Fibroblast of skin of right quadriceps (primary cell): Measurements from ENCODE around the gene PPFIA1.
"Not testable (repeated sequence)": the region's sequence is repeated elsewhere in the genome, so short reads cannot be mapped to it uniquely, and the experiment has no call there.

Experiments used
- DNase-seq: peaks from one replicate; pipeline ENCODE4 v3.0.0-alpha.2; 2013

The PPFIA1 gene

DNA sequence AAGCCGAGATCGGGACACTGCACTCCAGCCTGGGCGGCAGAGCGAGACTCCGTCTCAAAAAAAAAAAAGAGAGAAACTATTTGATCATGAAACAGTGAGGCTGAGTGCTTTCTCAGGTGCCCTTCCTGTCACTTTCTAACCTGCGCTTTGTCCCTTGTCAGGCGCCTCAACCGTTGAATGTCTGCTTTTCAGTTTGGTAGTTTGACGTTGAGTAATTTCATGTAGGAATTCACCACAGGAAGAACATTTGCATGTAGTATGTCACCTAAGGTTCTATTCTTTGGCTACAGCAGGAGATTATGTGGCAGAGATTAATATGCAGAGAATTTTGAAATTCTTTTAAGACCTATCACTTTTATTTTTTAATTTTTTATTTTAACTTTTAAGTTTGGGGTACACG lies 57.2 kb downstream of the PPFIA1 start:
- DNase-seq: no peak

DNA sequence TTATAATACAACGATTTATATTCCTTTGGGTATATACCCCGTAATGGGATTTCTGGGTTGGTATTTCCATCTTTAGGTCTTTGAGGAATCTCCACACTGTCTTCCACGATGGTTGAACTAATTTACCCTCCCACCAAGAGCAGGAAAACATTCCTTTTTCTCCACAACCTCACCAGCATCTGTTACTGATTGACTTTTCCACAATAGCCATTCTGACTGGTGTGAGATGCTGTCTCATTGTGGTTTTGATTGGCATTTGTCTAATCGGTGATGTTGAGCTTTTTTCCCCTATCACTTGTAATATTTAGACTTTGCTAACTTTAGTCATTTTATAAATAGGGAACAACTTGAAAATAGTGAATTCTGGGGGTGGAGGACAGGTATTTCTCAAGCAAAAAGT lies 58.1 kb downstream of the PPFIA1 start:
- peak; percentile 17 for DNase-seq

DNA sequence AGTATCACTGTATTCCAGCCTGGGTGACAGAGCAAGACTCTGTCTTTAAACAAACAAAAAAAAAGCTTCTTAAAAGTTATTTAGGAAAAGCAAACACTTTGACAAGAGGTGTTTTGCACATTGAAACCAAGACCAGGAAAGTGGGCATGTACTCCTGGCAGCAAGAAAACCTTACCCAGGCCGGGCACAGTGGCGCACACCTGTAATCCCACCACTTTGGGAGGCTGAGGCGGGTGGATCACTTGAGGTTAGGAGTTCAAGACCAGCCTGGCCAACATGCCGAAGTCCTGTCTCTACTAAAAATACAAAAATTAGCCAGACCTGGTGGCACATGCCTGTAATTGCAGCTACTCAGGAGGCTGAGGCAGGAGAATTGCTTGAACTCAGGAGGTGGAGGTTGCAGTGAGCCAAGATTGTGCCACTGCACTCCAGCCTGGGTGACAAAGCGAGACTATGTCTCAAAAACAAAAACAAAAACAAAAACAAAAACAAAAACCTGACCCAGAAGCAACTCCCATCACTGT lies 60.9 kb downstream of the PPFIA1 start:
- DNase-seq: not testable (repeated sequence)

DNA sequence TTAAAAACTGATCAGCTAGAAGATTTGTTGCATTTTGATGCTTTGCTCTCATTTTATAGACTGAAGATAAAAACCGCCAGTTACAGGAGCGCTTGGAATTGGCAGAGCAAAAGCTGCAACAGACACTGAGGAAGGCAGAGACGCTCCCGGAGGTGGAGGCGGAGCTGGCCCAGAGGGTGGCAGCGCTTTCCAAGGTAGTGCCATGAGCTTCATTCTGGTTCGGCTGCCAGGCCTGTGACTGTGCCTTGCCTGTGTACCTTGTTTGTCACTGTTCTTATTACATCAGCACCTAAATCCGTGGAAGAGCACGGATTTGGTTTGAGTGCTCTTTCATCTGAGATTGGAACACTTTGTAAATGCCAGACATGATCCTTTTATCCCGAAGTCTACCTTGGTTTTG lies 61.4 kb downstream of the PPFIA1 start:
- no peak for DNase-seq

DNA sequence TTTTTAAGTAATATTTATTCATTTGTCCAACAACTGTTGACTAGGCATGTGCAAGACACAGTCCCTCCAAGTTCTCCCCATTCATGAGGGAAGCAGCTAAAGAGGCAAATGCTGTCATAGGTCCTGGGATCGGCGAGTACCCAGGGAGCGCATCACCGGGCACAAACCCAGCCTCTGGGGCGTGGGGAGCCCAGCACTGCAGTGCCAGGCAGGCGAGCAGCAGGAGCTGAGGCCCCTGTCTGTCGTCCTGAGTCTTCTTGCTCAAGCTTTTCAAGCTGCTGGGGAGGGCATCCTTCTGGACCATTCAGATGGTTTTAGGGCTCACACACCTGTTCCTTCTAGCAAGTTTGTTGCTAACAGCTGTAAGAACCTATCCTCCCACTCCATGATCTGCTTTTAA lies 62.1 kb downstream of the PPFIA1 start:
- no peak for DNase-seq

DNA sequence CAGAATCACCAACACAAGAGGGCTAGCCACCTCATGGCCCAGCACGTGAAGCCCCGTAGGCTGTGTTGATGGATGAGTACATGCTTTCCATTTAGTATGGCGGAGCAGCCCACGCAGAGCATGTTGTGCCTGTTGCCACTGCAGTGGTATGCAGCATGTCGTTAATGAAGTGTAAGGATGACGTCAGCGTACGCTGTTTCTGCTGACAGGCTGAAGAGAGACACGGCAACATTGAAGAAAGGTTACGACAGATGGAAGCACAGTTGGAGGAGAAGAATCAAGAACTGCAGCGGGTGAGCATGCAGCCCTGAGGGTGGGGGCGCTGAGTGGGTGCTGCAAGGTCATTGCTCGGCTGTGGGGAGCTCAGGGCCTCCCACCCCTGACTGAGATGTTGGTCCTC lies 62.8 kb downstream of the PPFIA1 start:
- peak; percentile 10 for DNase-seq

DNA sequence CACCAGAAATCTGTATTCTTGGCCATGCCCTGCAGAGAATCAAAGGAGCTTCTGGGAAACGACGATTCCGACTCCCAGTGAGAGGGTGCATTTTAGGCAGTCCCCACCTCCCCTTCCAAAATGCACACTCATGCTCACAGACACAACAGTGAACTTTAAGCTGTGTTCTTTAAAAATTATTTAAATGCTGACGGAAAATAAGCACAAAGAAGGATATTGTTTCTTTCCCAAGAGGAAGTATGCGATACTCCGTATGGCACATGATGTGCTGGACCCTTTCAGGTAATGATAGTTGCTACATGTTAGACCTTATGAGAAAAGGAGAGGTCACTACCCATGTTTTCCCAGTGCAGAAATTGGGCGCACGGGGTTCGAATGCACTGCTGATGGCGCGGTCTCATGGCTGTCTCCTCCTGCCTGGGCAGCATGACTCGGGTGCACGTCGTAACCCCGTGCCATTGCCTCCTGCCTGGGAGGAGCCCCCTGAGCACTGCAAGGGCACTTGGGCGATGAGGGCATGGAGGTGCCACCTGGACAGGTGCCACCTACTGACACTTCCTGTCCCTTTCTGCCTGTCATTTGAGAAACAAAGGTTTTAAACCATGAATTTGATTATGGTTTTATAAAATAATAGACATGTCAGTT lies 64.0 kb downstream of the PPFIA1 start:
- no peak for DNase-seq

DNA sequence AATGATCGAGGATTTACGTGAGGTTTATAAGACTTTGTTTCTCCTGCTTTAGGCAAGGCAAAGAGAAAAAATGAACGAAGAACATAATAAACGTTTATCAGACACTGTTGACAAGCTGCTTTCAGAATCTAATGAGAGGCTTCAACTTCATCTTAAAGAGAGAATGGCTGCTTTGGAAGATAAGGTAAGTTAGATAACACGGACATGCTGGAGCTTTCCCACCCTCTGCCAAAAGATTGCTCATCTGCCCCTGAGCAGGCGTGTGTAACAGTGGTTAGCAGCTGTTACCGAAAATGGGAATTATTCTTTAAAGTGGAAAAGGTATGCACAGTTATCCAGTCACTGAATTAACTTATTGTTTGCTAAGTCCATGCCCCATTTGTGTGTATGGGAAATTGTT lies 65.0 kb downstream of the PPFIA1 start:
- no peak for DNase-seq

DNA sequence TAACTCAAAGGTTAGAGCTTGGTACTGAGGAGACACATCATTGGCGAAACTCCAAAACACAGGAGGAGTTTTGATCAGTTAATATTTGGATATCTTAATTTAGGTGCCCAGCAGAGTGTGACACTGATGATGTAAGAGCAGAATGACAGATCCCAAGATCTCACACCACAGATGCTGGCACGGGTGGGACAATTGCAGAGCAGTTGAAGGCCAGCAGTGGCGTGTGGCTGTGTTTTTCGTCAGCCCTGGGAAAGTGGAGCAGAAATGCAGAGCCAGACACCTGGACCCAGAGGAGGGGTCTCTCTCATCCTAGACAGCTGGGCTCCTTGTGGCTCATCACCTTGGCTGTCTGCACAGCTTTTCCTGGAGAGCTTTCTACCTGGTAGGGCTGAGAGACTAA lies 68.1 kb downstream of the PPFIA1 start:
- no peak for DNase-seq

DNA sequence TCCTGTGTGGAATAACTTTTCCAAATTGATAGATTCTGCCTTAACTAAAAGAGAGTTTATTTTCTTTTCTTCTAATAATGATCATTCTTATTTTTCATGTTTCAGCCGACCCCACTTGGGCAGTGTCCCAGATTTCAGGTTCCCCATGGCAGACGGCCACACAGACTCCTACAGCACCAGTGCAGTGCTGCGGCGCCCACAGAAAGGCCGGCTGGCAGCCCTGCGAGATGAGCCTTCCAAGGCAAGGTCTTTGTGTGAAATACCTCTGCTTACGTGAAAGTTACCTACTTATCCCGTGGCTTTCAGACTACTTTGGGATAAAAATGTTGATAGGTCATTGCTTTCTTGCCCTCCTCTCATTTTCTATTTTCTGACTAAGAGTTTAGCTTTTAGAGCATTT lies 68.6 kb downstream of the PPFIA1 start:
- no peak for DNase-seq

DNA sequence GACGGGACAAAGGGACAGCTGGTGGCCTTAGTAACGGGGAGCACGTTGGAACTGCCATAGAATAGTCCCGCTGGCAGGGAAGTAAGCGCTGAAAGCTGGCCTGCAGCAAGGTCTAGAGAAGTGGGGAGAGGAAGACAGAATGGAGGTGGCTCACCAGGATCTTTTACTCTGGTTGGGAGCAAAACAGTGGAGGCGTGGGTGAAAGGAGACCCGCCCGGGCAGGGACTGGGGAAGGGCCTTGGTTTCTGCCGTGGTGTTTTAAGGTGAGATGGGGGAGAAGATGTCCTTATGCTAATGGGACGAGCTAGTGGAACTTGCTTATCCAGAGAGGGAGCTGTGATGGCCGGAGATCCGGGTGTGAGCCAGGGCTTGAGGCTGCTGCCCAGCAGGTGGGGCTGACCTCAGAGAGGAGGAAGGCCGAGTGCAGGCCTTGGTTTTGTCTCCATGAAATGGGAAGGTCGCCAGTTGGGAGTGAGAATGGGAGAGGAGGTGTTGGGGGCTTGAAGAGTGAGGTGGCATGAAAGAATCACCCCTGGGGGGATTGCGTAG lies 71.5 kb downstream of the PPFIA1 start:
- DNase-seq: no peak

DNA sequence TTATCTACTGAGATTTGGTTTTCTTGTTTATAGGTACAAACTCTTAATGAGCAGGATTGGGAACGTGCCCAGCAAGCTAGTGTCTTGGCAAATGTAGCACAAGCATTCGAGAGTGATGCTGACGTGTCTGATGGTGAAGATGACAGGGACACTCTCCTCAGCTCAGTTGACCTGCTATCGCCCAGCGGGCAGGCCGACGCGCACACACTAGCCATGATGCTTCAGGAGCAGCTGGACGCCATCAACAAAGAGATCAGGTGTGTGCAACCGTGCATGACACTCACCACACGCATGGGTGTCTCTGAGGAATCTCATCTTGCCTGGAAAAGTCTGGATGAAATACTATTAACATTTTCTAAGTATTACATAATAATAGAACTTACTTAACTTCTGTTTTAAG lies 73.1 kb downstream of the PPFIA1 start:
- no peak for DNase-seq

DNA sequence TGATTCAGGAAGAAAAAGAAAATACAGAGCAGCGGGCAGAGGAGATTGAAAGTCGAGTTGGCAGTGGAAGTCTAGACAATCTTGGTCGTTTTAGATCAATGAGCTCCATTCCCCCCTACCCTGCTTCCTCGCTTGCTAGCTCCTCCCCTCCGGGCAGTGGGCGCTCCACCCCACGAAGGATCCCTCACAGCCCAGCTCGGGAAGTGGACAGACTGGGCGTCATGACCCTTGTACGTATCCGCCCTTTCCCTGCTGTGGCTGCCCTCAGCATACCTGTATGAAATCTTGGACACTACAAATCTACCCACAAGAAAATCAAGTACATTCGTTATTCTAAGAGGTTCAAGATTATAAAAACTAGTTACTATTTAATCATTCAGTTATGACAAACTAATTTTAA lies 77.7 kb downstream of the PPFIA1 start:
- DNase-seq: no peak

DNA sequence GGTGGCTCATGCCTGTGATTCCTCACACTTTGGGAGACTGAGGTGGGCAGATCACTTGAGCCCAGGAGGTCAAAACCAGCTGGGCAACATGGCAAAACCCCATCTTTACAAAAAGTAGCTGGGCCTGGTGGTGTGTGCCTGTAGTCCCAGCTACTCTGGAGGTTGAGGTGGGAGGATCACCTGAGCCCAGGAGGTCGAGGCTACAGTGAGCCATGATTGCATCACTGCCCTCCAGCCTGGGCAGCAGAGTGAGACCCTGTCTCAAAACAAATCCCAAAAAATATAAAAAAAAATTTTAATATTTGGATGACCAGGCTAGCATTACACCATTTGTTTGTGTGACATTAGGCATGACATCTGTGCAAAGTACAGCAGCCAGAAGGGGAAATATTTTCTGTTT lies 78.1 kb downstream of the PPFIA1 start:
- DNase-seq: no peak

DNA sequence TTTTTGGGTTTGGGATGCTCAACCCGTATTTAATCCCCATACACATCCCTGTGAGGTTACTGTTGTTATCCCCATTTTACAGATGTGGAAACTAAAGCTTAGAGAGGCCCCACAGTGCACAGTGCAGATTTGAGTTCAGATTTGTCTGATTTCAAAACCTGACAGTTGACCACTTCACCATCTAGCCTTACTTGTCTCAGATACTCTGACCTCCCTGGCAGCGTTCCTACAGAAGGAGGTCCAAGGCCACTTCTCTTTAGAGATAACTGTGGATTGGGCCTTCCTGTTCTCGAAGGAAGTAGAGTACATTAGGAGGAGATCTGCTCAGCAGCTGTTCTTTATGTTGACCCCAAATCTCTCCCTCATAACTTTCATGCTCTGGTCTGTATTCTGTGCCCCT lies 81.2 kb downstream of the PPFIA1 start:
- DNase-seq: no peak

DNA sequence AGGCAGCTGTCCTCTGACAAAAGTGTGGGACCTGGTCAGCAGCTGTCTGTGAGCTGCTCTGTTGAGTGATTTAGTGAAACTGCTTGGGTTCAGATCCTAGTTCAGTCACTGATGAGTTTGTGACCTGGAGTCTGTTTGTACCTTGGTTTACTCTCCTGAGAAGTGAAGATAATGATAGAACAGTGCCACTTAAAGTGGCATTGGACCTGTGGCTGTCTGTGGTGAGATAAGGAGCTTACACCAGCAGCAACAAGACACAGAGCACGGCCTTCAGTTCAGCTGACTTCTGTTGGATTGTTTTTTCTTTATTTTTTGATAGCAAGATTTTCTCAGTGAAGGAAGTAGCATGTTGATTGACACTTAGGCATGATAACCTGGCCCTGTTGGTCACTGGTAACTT lies 81.6 kb downstream of the PPFIA1 start:
- no peak for DNase-seq

DNA sequence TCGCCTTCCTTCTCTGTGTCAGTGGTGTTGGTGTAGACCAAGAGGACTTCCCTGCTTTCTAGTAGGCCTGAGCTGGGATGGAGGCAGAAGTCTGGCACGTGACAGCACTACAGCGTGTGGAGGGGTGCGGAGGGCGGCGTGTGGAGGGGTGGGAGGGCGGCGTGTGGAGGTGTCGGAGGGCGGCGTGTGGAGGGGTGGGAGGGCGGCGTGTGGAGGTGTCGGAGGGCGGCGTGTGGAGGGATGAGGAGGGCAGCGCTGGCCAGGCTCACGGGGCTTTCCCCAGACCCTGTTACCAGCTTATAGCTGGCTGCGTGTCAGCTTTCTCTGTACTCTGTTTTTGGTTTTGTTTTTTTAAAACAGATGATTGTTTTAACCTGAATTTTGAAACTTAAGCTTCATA lies 82.1 kb downstream of the PPFIA1 start:
- DNase-seq: no peak

DNA sequence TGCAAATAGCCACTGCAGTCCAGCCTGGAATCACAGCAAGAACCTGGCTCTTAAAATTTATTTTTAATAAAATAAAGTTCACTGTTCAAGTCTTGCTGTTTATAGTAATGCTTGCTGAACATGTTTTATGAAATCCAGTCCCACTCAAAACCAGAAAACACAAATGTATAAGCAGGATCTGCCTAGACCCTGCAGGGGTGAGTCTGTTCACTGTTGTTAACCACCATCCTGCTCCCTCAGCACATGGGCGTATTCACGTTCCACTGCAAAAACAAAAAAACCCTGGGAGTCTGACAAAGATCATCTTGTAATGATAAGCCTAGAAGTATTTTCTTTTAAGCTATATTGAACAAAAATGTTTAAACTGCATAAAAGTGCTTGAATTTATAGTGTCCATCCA lies 82.8 kb downstream of the PPFIA1 start:
- no peak for DNase-seq

DNA sequence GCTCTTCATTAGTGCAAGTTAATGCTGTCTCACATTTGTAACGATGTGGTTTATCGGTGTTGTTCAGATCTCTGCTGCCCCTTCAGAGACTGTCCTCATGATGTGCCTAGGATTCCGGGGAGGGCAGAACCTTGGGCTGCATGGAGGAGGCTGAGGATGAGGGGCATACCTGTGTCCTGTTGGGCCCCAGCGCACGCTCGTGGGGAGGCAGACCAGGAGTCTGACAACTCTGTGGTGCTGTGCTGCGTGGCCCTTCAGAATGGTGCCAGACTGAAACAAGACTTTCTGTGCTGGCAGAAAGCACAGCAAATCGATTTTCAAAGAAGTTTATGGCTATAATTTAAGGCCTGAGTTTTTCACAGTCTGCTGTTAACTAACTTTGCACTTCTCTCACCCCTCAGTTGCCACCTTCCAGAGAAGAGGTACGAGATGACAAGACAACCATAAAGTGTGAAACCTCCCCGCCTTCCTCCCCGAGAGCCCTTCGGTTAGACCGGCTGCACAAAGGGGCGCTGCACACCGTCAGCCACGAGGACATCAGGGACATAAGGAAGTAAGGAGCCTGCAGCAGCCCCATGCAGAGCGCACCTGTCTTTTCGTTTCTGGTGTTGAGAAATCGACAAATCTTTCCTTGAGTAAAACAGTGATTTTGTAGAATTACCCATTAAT lies 83.5 kb downstream of the PPFIA1 start:
- DNase-seq: no peak

DNA sequence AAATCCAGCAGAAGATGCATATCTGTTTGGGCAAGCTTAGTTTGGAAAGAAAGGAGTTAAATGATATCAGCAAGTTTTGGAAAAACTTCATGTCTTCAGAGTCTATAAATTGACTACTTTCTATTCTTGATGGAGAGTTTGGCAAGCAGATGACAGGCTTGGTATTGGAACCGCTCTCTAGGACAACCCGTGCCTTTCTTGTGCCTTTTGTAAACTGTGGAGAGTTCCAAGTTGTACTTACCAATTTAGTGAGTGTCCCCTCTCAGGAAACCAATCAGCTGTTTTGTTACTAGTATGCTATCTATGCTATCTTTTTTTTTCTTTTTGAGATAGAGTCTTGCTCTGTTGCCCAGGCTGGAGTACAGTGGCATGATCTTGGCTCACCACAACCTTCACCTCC lies 84.1 kb downstream of the PPFIA1 start:
- DNase-seq: no peak

DNA sequence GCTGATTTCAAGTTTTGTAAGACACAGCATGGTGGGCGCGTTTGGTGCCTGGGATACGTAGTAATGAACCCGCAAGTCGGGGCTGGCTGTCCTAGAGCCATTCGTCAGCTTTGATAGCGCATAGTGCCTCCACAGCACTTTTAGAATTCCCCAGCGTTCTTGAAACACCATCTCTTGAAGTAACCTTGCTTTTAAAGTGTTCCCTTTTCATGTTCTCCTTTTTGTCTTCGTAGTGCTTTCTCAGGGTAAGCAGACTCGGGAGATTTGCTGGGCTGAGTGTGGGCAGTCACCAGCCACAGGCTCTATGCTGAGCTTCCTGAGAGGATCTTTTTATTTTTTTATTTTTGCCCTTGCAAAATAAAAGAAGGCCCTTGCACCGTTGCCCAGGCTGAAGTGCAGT lies 88.3 kb downstream of the PPFIA1 start:
- DNase-seq: no peak

DNA sequence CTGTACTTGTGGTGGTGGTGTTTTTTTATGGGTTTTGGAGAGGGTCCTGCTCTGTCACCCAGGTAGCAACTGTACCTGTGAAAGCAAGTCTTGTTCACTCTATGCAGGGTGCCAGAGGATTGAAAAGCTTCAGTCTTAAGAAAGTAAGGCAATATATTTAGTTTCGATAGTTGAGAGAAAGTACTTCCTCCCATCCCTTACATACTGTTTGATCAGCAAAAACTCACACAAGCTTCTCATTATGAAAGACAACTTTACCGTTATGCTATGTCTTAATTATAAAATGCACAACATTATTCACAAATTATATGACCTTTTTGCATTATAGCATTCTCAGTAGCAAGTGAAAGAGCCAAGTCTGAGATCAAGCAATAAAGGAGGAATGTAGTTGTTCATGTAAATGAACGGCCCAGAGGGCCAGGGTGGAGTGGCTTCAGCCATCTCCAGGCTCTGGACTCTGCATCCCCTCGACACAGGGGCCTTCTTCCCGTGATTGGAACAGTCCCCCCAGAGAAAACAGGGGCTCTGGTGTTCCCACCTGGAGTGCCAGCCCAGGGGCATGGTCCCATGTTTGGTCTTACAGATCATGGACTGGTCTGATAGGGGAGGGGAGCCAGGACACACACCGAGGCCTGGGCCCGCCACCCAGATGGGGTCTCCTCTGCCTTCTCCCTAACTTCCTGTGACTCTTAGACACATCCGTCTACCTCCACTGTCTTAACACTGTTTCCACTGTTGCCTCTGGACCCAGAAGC lies 89.1 kb downstream of the PPFIA1 start:
- DNase-seq: no peak

DNA sequence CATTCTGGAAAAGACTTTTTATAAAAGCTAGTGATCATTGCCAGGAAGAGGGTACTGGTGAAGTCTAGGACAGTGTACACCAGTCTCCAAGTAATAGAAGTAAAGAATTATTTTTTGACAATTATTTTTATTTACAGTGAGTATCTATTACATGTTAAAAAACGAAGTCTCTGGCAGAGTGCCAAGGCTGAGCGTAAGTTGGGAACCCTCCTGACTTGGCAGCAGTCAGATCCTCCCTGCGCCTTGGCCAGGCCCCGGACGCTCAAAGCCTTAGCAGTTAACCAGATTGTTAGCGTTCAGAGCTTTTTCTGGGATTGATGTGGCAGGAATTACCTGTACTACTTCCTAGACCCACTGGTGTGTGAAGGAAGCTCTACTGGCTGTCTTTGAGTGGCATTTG lies 89.7 kb downstream of the PPFIA1 start:
- DNase-seq: no peak

DNA sequence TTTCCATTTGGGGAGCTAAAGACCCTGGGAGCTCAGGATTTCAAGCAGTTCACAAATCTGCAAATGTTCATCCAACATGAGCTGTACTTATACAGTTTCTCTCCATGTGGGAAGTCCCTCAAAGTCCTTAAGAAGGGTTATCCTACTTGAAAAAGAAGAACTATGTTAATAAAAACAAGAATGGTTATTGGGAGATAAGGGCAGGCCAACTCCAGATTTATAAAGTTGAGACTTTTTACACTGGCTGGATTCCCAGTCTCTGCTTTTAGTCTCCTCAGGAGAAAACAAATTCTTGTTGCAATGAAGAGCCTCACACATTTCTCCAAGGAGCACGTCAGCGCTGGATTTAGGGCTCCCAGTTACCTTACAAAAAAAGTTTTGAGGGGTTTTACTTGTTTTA lies 93.7 kb downstream of the PPFIA1 start:
- no peak for DNase-seq
